SU-DHL-6 (cell line): Measurements from ENCODE around the gene CCK.

Experiments used
- CTCF ChIP-seq: fragments of 200-600 bp; sonication (generic); IDR thresholded peaks from one replicate; pipeline ENCODE4 v1.5.1; 2017; ENCODE audit warnings: antibody characterized with exemption, mild to moderate bottlenecking, low read length, moderate library complexity; ENCODE audit not compliant: insufficient read depth, poor library complexity, severe bottlenecking
- EZH2phosphoT487 ChIP-seq: fragments of 200-600 bp; sonication (generic), shearing (Covaris generic); conservative IDR thresholded peaks from 2 replicates; pipeline ENCODE4 v1.6.1; 2018; ENCODE audit warnings: mild to moderate bottlenecking, antibody characterized with exemption, low read length, moderate library complexity, mixed read lengths

- no peak for TF ChIP-seq CTCF
- TF ChIP-seq EZH2phosphoT487 = no peak
Measured at GRCh38 chr3:42224658-42225421, 41.1 kb downstream of the CCK start.
